Measurements from ENCODE around the gene PFKFB4. TPM values are rescaled to one million over a fixed set of nuclear protein-coding genes. Genes with fewer than 3 reads are reported as not detected.

PFKFB4 gene
- total and polyA plus RNA-seq, 2 experiments from 2014 or later, result 8.6 to 22.9 TPM

DNA sequence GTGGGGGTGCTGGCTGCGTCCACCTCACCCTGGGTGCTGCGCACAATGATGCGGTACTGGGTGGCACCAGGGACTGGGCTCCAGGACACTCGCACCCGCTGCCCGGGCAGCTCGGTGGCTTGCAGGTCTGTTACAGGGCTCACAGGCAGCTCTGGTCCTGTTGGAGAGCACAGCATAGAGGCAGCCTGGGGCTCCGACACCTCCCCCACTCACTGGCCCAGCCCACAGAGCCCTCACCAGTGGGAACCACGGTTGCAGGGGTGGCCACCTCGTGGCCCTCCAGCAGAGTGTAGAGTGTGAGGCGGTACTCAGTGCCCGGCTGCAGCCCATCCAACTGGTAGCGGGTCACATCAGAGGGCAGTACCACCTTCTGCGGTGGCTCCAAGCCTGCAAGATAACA is 34.8 kb upstream of the PFKFB4 start (continued):
- TF ChIP-seq REST (IDR thresholded peaks at IDR 0.05; ENCODE audit: unreplicated experiment) (no peak), ZNF114 (CRISPR knock-in tag; IDR thresholded peaks at IDR 0.05) (no peak), ZNF331 (CRISPR knock-in tag; IDR thresholded peaks at IDR 0.05; ENCODE audit: low read depth) (no peak), CTCF (conservative IDR thresholded peaks at IDR 0.05; ENCODE audit: low read depth in 2 of 2) (no peak), EZH2phosphoT487 (IDR thresholded peaks at IDR 0.05; ENCODE audit: unreplicated experiment) (no peak), JUNB (IDR thresholded peaks at IDR 0.05; ENCODE audit: unreplicated experiment) (no peak), NANOG (IDR thresholded peaks at IDR 0.05; ENCODE audit: borderline replicate concordance) (no peak)

DNA sequence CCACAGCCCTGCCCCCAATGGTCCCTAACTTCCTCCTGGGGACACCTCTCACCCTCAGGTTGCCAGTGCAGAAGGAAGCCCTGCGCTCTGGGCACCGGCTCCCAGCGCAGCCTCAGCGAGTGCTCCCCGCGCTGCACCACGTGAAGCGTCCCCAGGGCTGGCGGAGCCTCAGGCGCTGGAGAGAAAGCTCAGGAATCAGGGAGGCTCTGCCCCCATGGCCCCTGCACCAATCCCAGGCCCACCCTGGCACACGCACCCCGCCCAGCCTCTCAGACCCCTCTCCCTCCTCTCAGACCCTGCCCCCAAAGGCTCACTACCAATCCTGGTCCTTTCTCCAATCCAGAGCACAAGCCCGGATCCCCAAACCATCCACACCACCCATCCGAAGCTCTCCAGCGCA is 31.6 kb upstream of the PFKFB4 start:
- peak; percentile 40 for DNase-seq (ENCODE audit: low spot score)
- Histone ChIP-seq H3K4me2 (no peak overlapping the region), H3K27ac (ENCODE audit: low read depth) (no peak overlapping the region), H3F3A (replicated peaks; ENCODE audit: low read depth) (no peaks in the 10 kb centered on the region), H4K20me1 (replicated peaks; ENCODE audit: insufficient read depth) (no peaks in the 10 kb centered on the region), H3K36me3 (ENCODE audit: insufficient read depth) (no peaks in the 10 kb centered on the region), H3K4me1 (ENCODE audit: insufficient read depth) (no peaks in the 10 kb centered on the region), H2AFZ (0 out of 2 replicates have a peak overlapping the region, but pooled peaks have one; percentile 66), H3K4me3 (no peak overlapping the region), H3K9me2 (ENCODE audit: insufficient read depth) (no peaks in the 10 kb centered on the region), H3K79me2 (replicated peaks; ENCODE audit: insufficient read depth) (no peaks in the 10 kb centered on the region), H3K27me3 (ENCODE audit: insufficient read depth) (no peaks in the 10 kb centered on the region)
- H3K4me3 Mint-ChIP-seq, result peak overlapping the region; percentile 20; the same call in 1 of the 3 replicates
- peak; percentile 68 for ATAC-seq
- no peaks in the 10 kb centered on the region; the same call in 2 of the 3 replicates for H3K36me3 Mint-ChIP-seq (ENCODE audit: low read depth)
- H3K9me3 Mint-ChIP-seq, result no peaks in the 10 kb centered on the region; the same call in 2 of the 3 replicates
- H3K27me3 Mint-ChIP-seq (ENCODE audit: insufficient read depth, low read depth, poor library complexity), result peaks cover 6% of the 10 kb centered on the region
- no peak for TF ChIP-seq POLR2AphosphoS5 (IDR thresholded peaks at IDR 0.05; ENCODE audit: low read depth)
- H3K27ac Mint-ChIP-seq, result no peak overlapping the region
- peaks cover 8% of the 10 kb centered on the region; the same call in 2 of the 3 replicates for H3K4me1 Mint-ChIP-seq

DNA sequence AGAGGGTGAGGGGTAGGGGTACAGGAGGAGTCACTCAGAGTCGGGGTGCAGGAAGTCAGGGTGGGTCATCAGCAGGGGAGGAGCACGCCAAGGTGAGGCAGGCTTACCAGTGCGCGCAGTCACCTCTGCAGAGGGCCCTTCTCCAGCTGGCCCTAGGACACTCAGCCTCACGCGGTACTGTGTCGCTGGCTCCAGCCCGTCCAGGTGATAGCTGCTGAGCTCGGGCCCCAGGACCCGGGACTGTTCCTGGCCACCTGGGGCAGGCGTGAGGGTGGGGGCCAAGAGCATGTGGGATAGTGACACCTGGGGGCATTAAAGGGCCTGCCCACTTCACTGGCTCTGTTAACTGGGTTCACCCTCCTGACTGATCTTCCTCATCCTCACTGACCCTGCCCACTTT is 31.1 kb upstream of the PFKFB4 start:
- H3K9me3 Mint-ChIP-seq, result no peaks in the 10 kb centered on the region; the same call in 2 of the 3 replicates
- Histone ChIP-seq H3K9me2 (ENCODE audit: insufficient read depth) (no peaks in the 10 kb centered on the region), H4K20me1 (replicated peaks; ENCODE audit: insufficient read depth) (no peaks in the 10 kb centered on the region), H2AFZ (no peak overlapping the region), H3K4me1 (ENCODE audit: insufficient read depth) (no peaks in the 10 kb centered on the region), H3K36me3 (ENCODE audit: insufficient read depth) (no peaks in the 10 kb centered on the region), H3K27ac (ENCODE audit: low read depth) (no peak overlapping the region), H3K4me3 (no peak overlapping the region), H3K27me3 (ENCODE audit: insufficient read depth) (no peaks in the 10 kb centered on the region), H3F3A (replicated peaks; ENCODE audit: low read depth) (no peaks in the 10 kb centered on the region), H3K4me2 (no peak overlapping the region), H3K79me2 (replicated peaks; ENCODE audit: insufficient read depth) (no peaks in the 10 kb centered on the region)
- peak overlapping the region; percentile 20; the same call in 1 of the 3 replicates for H3K4me3 Mint-ChIP-seq
- peaks cover 8% of the 10 kb centered on the region; the same call in 2 of the 3 replicates for H3K4me1 Mint-ChIP-seq
- no peak overlapping the region for H3K27ac Mint-ChIP-seq
- no peak for DNase-seq (ENCODE audit: low spot score)
- H3K36me3 Mint-ChIP-seq (ENCODE audit: low read depth), result no peaks in the 10 kb centered on the region; the same call in 2 of the 3 replicates
- no peak for TF ChIP-seq CTCF (conservative IDR thresholded peaks at IDR 0.05; ENCODE audit: low read depth in 2 of 2)
- ATAC-seq, result no peak; the same call in 1 of the 3 replicates
- H3K27me3 Mint-ChIP-seq (ENCODE audit: insufficient read depth, low read depth, poor library complexity), result peaks cover 6% of the 10 kb centered on the region
